H9 (cell line): ENCODE results near the gene TBC1D5. TPM values are rescaled to one million over a fixed set of nuclear protein-coding genes. Genes with fewer than 3 reads are reported as not detected.

Experiments used
- DNase-seq: peaks from one replicate; pipeline ENCODE4 v3.0.0-alpha.2; 2017
- H2AFZ ChIP-seq: one replicate; pipeline ENCODE4 v1.6.1; 2013; ENCODE audit warnings: mild to moderate bottlenecking, low read length, control low read depth, moderate library complexity
- H2AK5ac ChIP-seq: 2 replicates; pipeline ENCODE4 v1.6.1; 2013; ENCODE audit warnings: low read length, control low read depth, mixed read lengths; ENCODE audit not compliant: insufficient read length
- H2BK120ac ChIP-seq: one replicate; pipeline ENCODE4 v1.6.1; 2013; ENCODE audit warnings: low read depth, mild to moderate bottlenecking, low read length, control low read depth, inconsistent platforms; ENCODE audit not compliant: poor library complexity, severe bottlenecking
- H2BK12ac ChIP-seq: 2 replicates; pipeline ENCODE4 v1.6.1; 2013; ENCODE audit warnings: low read length, control low read depth, mixed read lengths, low read depth; ENCODE audit not compliant: insufficient read length
- H2BK15ac ChIP-seq: 2 replicates; pipeline ENCODE4 v1.6.1; 2013; ENCODE audit warnings: low read depth, low read length, control low read depth
- H2BK20ac ChIP-seq: one replicate; pipeline ENCODE4 v1.6.1; 2013; ENCODE audit warnings: low read depth, mild to moderate bottlenecking, low read length, control low read depth, inconsistent platforms; ENCODE audit not compliant: poor library complexity, severe bottlenecking
- H2BK5ac ChIP-seq: 2 replicates; pipeline ENCODE4 v1.6.1; 2013; ENCODE audit warnings: low read length, control low read depth, mixed read lengths; ENCODE audit not compliant: insufficient read length
- H3K14ac ChIP-seq: 2 replicates; pipeline ENCODE4 v1.6.1; 2013; ENCODE audit warnings: low read length, control low read depth; ENCODE audit not compliant: insufficient read depth
- H3K18ac ChIP-seq: 2 replicates; pipeline ENCODE4 v1.6.1; 2013; ENCODE audit warnings: low read depth, mild to moderate bottlenecking, mixed read lengths, low read length, control low read depth; ENCODE audit not compliant: insufficient read length
- H3K23ac ChIP-seq: 2 replicates; pipeline ENCODE4 v1.6.1; 2013; ENCODE audit warnings: low read length, control low read depth, mixed read lengths, low read depth; ENCODE audit not compliant: insufficient read length
- H3K23me2 ChIP-seq: 2 replicates; pipeline ENCODE4 v1.6.1; 2013; ENCODE audit warnings: low read depth, mild to moderate bottlenecking, mixed read lengths, low read length, control low read depth; ENCODE audit not compliant: insufficient read length, poor library complexity, severe bottlenecking
- H3K27ac ChIP-seq: 2 replicates; pipeline ENCODE4 v1.5.1; 2013; ENCODE audit warnings: low read length, control low read depth, mixed read lengths, low read depth; ENCODE audit not compliant: insufficient read length
- H3K27me3 ChIP-seq: 2 replicates; pipeline ENCODE4 v1.6.1; 2013; ENCODE audit warnings: low read length, control low read depth, inconsistent platforms; ENCODE audit not compliant: insufficient read depth
- H3K4ac ChIP-seq: 2 replicates; pipeline ENCODE4 v1.6.1; 2013; ENCODE audit warnings: low read depth, mild to moderate bottlenecking, control low read depth, inconsistent platforms, low read length, moderate library complexity
- H3K4me1 ChIP-seq: 2 replicates; pipeline ENCODE4 v1.6.1; 2013; ENCODE audit warnings: low read length, control low read depth, inconsistent platforms; ENCODE audit not compliant: insufficient read depth
- H3K4me2 ChIP-seq: 2 replicates; pipeline ENCODE4 v1.6.1; 2013; ENCODE audit warnings: low read length, control low read depth, mixed read lengths; ENCODE audit not compliant: insufficient read length, insufficient read depth
- H3K56ac ChIP-seq: 2 replicates; pipeline ENCODE4 v1.6.1; 2013; ENCODE audit warnings: low read depth, mild to moderate bottlenecking, mixed read lengths, low read length, control low read depth; ENCODE audit not compliant: insufficient read length
- H3K79me1 ChIP-seq: 2 replicates; pipeline ENCODE4 v1.6.1; 2013; ENCODE audit warnings: low read depth, mild to moderate bottlenecking, moderate library complexity, low read length, control low read depth, inconsistent platforms; ENCODE audit not compliant: insufficient read depth, poor library complexity, severe bottlenecking
- H3K79me2 ChIP-seq: 2 replicates; pipeline ENCODE4 v1.6.1; 2013; ENCODE audit warnings: low read length, control low read depth, inconsistent platforms; ENCODE audit not compliant: insufficient read depth
- H3K9ac ChIP-seq: 2 replicates; pipeline ENCODE4 v1.6.1; 2013; ENCODE audit warnings: low read length, control low read depth, mixed read lengths; ENCODE audit not compliant: insufficient read length; ENCODE audit errors: extremely low read depth
- H3K9me3 ChIP-seq: one replicate; pipeline ENCODE4 v1.6.1; 2013; ENCODE audit warnings: low read depth, low read length, inconsistent platforms; ENCODE audit not compliant: control insufficient read depth
- H3T11ph ChIP-seq: one replicate; pipeline ENCODE4 v1.6.1; 2013; ENCODE audit warnings: mild to moderate bottlenecking, low read length, control low read depth, inconsistent platforms
- H4K20me1 ChIP-seq: one replicate; pipeline ENCODE4 v1.6.1; 2013; ENCODE audit not compliant: control insufficient read depth, insufficient read length, insufficient read depth
- H4K5ac ChIP-seq: 2 replicates; pipeline ENCODE4 v1.6.1; 2013; ENCODE audit warnings: low read depth, mild to moderate bottlenecking, mixed read lengths, low read length, control low read depth; ENCODE audit not compliant: insufficient read length
- H4K8ac ChIP-seq: replicated peaks from 2 replicates; pipeline ENCODE4 v1.6.1; 2013; ENCODE audit warnings: low read length, control low read depth, mixed read lengths, low read depth; ENCODE audit not compliant: insufficient read length
- H4K91ac ChIP-seq: 2 replicates; pipeline ENCODE4 v1.6.1; 2013; ENCODE audit warnings: low read depth, mild to moderate bottlenecking, moderate library complexity, mixed read lengths, low read length, control low read depth; ENCODE audit not compliant: insufficient read length
- H3K27ac Mint-ChIP-seq, 3 experiments: 2 replicates in 2 of 3; 3 replicates in 1 of 3; pipeline ENCODE4 v1.8.0; 2020 to 2021; ENCODE audit warnings: mixed read lengths in 3 of 3, mild to moderate bottlenecking in 1 of 3, moderate library complexity in 1 of 3
- H3K27me3 Mint-ChIP-seq: 2 replicates; pipeline ENCODE4 v1.8.0; 2021; ENCODE audit warnings: low read depth, mild to moderate bottlenecking, moderate library complexity, mixed read lengths
- H3K36me3 Mint-ChIP-seq, 3 experiments: 2 replicates in 2 of 3; 3 replicates in 1 of 3; pipeline ENCODE4 v1.8.0; 2020 to 2021; ENCODE audit warnings: low read depth in 3 of 3, mixed read lengths in 3 of 3; ENCODE audit not compliant: insufficient read depth in 1 of 3
- H3K4me1 Mint-ChIP-seq, 2 experiments: 2 replicates each; pipeline ENCODE4 v1.8.0; 2020; ENCODE audit warnings: mixed read lengths in 2 of 2
- H3K4me3 Mint-ChIP-seq, 2 experiments: 2 replicates in 1 of 2; 3 replicates in 1 of 2; pipeline ENCODE4 v1.8.0; 2020 to 2021; ENCODE audit warnings: mild to moderate bottlenecking in 2 of 2, mixed read lengths in 2 of 2, moderate library complexity in 1 of 2
- H3K9me3 Mint-ChIP-seq, 2 experiments: 2 replicates in 1 of 2; 3 replicates in 1 of 2; pipeline ENCODE4 v1.8.0; 2020; ENCODE audit warnings: mild to moderate bottlenecking in 2 of 2, mixed read lengths in 2 of 2, moderate library complexity in 1 of 2
- CTCF ChIP-seq: fragments of 200-600 bp; sonication (generic); conservative IDR thresholded peaks from 3 replicates; pipeline ENCODE4 v1.8.0; 2021; ENCODE audit warnings: antibody characterized with exemption, mild to moderate bottlenecking
- WGBS: extraction: QIAGEN DNeasy Blood & Tissue Kit; methylation state at CpG from one replicate; pipeline ENCODE4 v1.1.7; 2013; ENCODE audit warnings: missing lambda C conversion rate, low lambda C conversion rate, mixed read lengths; ENCODE audit not compliant: insufficient read length; ENCODE audit errors: extremely low coverage; 5-methylcytosine and 5-hydroxymethylcytosine counted together
- total RNA-seq: library from RNA; stranded (reverse); gene quantifications from 2 replicates; pipeline ENCODE4 v1.2.1, GENCODE V29; 2021

TBC1D5 gene
- total RNA-seq, 1 experiment from 2014 or later: 25.0 TPM

GRCh38 chr3:17674082-17674686 lies 68.2 kb downstream of the TBC1D5 start:
- Histone ChIP-seq H3K9me3 (no peaks in the 10 kb centered on the region), H3K79me2 (no peaks in the 10 kb centered on the region), H4K20me1 (no peaks in the 10 kb centered on the region), H3K9ac (no peak overlapping the region), H2BK120ac (no peak overlapping the region), H2BK12ac (no peak overlapping the region), H4K5ac (no peak overlapping the region), H2BK5ac (no peak overlapping the region), H3K56ac (no peak overlapping the region), H2BK15ac (no peak overlapping the region), H4K8ac (no peak overlapping the region), H3K14ac (no peak overlapping the region), H2BK20ac (no peak overlapping the region), H2AFZ (no peak overlapping the region), H3K18ac (no peak overlapping the region), H2AK5ac (no peak overlapping the region), H3K4me2 (no peak overlapping the region), H3K23ac (no peak overlapping the region), H3T11ph (no peak overlapping the region), H3K27me3 (no peaks in the 10 kb centered on the region), H3K4me1 (no peaks in the 10 kb centered on the region), H3K27ac (no peak overlapping the region), H4K91ac (no peak overlapping the region), H3K4ac (no peak overlapping the region), H3K23me2 (no peaks in the 10 kb centered on the region), H3K79me1 (no peaks in the 10 kb centered on the region)
- no peak for TF ChIP-seq CTCF
- H3K36me3 Mint-ChIP-seq: no peaks in the 10 kb centered on the region
- DNase-seq: no peak
- no peaks in the 10 kb centered on the region for H3K27me3 Mint-ChIP-seq
- no peak overlapping the region for H3K4me3 Mint-ChIP-seq
- no CpG with 5 or more reads among the region's 2 CpGs for WGBS
- peaks cover 7 to 9% of the 10 kb centered on the region in 2 experiments; a peak in 3 of 4 replicates for H3K4me1 Mint-ChIP-seq
- H3K9me3 Mint-ChIP-seq: no peaks in the 10 kb centered on the region; a peak in 1 of 5 replicates
- peak overlapping the region in 1 of 3 experiments; percentile 77; a peak in 1 of 7 replicates for H3K27ac Mint-ChIP-seq
